T-helper 2 cell (primary cell): ENCODE data around the gene FYN.

Source experiments
- DNase-seq, 5 experiments: peaks; one replicate each; pipeline versions ENCODE4 v3.0.0 to v3.0.0-alpha.2; 2012 to 2022

FYN gene

DNA sequence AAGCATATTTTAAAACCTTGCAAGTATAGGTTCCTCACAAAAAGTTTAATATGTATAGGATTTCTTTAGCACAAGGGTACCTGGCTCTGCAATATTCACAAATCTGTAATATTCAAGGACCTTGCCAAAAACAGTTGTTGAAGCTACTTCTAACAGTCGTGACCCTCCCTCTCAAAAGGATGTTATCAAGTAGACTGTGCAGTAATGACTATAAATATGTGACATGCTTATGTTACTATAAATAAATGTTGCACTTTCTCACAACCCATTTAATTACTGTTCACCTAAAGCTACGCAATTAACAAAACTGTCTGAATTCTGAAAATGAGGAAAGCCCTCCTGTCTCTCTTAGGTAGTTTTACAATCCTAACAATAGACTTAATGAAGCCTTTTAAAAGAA lies 41.8 kb downstream of the FYN start:
- DNase-seq, result no peak

DNA sequence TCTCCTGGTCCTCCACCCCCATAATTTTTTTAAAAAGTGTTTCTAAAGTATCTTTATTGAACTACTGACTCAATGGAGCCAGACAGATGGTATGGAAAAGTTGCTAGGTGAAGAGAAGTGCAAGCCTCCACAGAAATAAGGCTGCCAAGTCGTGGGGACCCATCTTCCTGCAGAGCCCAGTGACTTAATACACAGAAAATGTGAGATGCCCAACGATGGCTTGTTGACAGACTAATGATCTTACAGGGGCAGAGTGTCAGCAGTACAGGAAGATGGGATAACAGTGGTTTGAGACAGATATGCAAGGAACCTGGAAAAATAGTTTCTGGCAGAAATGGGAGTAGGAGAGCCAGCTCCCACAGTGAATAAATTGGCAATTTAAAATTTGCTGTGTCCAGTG lies 43.3 kb downstream of the FYN start:
- DNase-seq, result no peak

DNA sequence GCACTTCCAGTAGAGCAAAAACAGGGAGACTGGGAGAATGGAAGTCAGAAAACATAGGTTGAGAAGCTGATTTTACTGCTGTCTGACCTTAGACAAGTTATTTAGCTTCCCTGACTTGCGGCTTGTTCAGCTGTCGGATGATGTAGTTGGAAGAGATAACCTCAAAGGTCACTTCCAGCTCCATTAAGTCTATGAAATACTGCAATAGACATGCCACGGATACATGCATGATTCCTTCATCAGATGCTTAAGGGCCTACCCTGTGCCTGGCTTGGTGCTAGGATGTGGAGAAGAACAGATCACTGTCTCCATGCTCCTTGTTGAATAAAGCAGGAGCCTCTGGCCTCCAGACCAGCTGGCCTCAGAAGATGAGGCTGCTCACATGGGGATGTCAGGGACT lies 43.7 kb downstream of the FYN start:
- no peak for DNase-seq

DNA sequence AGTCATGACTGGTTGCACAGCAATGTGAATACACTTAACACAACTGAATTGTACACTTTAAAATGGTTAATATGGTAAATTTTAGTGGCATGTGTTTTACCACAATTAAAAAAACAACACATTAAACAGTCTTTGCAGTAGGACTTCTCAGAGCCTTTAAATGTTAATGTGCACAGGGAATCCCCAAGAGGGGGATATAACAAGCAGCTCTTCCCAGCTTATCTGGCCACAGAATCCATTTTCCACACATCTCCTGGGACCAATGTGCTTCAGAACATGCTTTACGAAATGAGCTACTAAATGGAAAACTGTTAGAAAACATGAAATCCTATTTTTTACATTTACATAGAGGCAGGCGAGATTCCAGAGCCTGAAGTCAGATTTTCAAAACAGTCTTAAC lies 44.4 kb downstream of the FYN start:
- no peak for DNase-seq

DNA sequence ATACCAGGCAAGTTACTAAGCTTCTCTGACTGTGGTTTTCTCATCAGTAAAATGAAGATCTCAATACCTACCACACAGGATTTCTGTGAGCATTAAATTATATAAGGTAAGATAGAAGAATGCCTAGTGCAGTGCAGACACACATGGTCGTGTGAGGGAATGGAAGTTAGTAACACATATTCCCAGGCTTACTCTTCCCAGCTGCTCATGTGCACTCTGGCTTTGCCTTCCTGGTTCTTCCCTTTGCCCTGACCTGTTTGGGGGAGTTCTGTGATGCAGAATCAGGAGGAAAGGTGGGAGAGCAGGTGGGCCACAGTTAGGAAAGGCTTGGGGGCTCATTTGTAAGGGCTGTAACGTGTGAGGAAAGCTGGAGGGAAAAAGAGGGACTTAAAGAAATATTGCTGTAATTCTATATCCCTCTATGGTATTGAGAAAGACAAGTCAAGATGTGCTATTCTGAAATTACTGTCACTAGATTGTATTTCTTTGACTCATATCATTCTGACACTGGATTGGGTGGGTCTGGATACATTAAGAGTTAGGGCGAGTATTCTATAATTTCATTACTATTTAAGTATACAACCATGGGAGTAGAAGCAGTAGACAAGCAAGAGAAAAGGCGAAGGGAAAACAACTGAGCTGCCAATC lies 47.7 kb downstream of the FYN start:
- no peak for DNase-seq

DNA sequence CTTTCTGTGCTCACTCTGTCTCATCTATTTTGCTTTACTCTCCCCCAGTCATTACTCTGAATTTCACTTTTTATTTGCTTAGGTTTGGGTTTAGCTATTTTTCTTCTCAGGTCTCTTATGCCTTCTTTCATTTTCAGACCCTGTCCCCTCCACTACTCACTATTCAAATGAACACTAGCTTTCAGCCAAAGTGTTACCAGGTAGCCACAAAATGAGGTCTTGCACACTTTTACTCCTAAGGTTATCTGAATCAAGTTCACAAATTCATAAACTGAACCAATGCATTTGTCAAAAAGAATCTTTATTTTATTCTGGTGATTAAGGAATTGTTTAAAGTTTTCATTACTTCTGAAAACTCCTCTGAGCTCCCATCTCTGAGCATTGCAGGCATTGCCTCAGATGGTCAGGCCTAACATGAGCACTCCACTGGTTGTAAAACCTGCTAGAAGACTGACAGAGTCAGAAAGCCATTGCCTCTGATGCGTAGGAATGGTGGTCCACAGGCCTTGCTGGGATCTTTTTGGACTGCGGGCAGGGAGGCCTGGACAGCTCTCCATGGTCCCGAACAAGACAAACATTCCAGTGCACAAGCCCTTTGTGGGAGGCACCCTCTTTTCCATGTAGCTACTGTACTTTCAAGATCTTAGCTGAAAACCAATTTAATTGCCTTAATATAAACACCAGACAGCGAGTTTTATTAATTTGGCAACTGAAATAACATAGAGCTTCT lies 48.5 kb downstream of the FYN start:
- DNase-seq, result peak in 1 of 5 experiments; percentile 62

DNA sequence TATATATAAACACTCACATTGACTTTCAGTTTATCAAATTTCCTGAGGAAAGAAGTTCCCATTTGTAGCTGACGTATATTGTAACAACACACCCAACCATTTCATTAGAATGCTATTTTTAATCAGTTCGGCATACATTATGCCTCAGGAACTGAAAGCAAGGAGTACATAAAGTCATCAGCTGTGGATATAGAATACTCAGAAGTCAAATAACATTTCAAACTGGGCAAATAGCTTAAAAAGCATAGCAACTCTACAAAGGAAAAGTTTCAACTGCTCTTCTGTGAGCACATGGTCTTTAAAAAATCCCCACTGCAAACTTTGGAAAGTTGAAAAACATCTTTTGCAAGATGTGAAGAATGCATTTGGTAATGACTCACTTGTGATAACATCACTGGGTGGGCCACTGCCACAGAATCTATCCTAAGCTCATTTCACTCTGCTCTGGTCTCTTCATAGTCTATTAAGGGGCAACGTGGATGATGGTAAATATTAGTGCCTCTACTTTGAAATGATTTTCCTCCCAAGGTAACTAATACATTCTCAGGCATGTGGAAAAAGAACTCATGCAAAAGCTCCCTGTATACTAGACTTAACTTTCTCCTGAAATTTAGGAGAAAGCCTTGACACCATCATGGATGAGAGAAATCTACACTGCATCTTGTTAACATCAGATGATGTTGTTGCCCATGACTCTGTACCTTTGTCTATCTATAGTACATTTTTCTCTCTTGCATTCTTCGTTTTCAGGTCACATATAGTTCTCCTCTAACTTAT lies 49.2 kb downstream of the FYN start:
- DNase-seq, result peak in 1 of 5 experiments; percentile 59

DNA sequence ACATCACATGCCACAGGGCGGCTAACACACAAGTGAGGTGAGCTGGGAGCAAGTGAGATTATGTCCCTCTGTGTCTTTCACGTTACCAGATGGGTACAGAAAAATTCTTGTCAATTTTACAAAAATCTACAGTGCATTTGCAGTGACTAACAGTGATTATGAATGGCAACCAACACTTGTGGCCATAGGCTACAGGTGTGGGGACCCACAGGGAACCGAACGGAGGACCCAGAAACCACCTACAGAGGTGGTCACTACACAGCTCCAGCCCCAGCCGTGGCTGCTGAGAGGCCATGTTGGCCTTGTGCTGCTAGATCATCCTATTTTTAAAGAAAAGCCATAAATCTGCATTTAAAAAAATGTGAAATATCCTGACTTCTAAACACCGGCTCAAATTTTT lies 50.2 kb downstream of the FYN start:
- DNase-seq, result no peak

DNA sequence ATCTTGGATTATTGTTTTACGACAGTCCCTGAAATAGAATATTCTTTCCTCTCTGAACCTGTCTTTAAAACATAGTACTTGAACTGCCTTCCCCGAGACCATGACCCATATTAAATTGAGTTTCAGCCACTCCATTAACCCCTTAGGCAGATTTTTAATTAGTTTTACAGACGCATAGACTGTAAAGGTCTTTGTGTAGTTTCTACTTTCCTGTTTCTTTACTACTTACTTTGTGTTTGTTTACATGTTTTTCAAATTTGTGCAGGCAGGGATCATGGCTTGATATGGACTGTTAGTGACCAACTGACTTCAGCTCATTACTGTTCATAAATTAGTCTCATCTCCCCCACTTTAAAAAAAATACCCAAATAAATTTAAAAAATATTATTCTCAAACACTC lies 53.8 kb downstream of the FYN start:
- no peak for DNase-seq

DNA sequence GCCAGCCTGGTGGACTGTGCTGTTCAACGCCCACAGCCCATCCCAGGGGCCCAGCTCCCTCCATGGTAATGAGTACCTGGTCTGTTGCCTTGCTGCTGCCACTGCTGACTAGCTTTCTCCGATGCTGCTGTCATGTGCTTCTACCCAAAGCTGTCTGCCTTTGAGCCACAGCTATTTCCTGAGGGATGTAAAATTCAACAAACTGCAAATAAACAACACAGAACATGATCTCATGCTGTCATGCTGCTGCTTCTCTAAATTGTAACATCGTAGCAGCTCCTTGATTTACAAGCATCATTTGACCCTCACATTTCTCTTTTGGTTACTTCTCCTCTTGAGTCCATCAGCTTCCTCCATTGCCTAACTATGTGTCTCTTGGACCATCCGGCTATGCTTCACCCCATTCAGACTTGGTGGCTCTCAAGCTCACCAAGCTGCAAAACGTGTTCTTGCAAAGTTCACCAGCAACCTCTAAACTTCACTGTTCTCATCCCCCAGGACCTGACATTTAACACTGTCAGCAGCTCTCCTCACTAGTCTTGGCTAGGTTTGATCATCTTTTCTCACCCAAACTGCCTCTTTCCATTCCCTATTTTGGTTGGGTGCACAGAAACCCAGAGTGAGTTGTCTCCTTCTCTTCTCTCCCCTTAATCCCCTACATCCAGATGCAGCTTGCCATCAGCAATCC lies 54.6 kb downstream of the FYN start:
- DNase-seq, result no peak

DNA sequence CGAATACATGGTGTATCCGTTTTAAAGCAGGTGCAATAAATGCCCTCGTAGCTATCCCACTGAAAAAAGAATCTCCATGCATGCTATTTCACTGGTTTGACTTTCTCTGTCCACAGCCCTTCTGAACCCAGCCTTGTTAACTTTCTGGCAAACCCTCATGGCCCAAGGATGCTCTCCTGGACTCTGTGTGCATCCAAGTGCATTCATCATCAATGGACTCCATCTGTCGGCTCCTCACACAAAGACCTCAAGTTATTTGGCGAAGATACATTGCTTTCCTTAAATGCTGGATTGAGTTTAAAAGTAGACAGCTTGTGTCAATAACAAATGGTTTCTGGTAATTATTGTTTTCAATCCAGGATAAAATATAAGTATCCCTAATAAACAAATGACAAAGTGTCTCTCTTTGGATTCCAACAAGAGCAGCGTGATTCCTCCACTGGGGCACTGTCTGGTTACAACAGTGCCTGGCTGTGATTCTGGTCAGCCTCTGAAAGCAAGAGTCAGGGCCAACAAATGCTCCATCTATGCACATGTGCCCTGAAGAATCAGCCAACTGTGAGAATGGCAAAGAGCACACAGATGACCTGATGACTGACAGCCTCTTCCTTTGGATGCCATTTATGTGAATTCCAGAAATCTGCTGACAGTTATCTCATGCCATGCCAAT lies 55.7 kb downstream of the FYN start:
- no peak for DNase-seq

DNA sequence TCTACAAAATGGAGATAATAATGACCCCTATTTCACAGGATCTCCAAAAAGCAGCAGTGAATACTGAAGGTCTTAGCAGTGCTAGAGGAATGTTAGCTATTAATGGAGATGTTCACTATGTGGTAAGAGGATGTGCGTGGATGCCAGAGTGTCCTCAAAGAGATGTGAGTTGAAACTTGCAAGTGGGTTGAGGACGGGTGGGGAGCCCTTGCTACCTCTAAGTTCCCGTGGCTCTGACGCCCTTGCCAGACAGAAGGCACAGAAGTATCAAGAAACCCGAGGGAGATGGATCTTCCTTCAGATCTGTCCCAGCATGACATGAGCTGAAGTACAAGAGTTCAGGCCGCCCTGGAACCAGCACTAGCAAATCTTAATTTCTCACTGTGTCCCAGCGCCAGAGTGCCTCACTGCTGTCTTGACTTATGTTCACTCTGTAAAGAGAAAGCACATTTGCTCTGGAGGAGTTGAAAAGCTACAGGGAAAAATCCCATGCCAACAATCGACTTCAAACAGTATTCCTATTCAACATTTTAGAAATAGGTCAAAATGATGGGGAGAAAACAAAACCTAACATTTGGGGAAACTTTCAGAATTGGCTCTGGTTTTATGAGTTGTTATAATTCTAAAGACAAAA lies 59.5 kb downstream of the FYN start:
- DNase-seq, result no peak

DNA sequence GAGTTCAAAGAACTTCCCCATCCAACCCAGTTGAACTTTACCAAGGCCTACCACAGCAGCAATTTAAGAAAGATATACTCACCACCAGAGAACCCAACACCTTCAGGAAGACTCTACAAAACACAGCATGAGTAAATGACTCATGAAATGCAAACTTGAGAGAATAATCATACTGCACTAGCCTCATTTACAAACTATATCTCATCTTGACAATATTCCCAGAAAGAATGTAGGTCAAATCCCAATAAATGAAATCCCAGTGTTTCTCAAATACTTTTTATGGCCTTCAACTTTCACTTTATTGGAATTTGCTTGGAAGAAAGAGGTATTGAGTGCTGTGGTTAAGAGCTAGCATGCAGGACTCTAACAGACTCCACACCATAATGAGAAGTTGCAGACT lies 60.0 kb downstream of the FYN start:
- peak in 1 of 5 experiments; percentile 64 for DNase-seq

DNA sequence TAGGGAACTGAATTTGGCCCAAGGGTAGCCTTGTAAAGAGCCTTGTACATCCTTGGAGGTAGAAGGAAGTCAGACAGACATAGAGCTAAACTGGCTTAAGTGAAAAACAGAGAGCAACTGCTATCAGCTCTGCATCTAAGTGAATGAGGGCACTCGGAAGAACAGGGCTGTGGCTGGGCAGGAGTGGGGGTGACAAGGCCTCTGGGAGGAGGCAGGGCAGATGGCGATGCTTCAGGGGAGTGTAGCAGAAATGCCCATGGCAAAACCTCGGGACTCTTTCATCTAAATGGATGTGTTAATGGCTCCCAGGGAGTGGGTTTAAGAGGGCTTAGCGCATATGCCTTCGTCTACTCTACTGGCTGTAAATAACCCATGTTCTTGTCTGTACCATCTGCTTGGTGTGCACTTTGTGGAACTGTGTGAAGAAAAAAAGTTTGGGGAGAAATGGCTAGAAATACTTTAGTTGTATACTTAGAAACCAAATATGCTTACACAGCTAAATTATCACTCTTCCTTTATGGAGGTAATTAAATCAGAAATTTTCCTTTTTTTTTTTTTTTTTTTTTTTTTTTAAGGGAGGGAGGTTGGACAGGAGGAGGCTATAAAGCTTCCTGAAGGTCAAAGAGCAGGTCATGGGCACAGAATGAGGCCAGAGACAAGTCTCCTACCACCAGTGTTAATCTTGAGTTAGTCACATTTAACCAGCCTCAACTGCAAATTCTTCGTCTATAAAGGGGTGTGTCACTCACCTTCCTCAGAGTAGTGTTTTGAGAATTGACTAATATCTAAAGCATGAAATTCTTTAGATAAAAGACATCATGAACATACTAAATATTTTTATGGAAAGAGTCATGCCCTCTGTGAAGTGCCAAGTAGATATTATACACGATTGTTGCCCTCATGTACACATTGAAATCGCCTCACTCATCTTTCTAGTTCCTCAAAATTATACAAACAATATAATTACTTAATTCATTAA lies 60.9 kb downstream of the FYN start:
- peak in 1 of 5 experiments; percentile 59 for DNase-seq

DNA sequence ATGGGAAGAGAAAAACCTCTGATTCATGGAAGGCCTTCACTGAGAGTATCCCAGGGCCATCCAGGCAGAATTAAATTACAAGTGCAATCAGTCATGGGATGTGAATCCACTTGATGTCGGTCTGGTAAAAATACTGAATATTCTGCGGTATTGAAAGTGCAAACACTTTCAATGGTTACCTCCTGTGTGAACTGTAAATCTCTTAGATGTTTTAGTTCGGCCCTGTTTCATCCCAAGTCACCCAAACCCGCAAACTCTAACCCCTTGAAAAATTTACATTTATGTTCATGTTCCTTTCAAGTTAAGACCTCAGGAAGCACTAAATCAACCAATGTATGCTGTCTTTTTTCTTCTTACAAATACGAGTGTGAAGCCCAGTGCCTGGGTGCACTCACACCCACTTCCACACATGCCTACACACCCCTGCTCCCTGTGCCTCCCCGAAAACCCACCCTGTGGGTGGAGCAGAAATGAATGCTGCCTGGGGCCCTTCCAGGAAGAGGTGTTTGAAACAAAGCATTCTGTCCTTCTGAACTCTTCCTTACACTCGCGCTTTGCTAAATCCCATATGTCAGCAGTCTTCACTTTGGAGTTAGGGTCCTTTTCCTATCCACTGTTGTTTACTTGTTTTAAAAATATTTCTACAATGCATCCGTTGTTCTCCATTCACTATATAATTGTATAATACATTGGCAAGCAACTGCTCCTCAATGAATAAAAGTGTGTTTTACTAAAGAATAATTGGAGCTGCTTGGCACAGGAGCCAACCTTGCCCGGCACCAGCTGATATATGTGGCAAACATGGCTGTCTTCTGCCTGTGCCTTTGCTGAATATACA lies 62.7 kb downstream of the FYN start:
- peak in 2 of 5 experiments; percentile 38 to 48 for DNase-seq

DNA sequence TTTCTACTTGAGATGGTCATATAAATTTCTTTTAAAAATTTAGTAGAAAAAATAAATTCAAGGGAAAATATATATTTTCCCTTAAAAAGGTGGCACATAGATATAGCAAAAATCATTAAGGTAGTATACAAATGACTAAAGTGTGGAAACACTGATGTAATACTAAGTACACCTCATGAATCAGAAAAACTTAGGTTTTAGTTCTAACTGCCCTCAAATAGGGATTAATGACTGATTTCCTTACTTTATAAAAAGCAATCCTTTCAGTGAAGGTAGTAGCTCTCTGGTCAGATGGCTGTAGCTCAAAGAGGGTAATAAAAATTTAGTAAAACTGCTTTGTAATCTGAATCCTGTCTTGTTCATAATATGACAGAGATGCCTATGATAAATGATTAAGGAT lies 63.5 kb downstream of the FYN start:
- no peak for DNase-seq

DNA sequence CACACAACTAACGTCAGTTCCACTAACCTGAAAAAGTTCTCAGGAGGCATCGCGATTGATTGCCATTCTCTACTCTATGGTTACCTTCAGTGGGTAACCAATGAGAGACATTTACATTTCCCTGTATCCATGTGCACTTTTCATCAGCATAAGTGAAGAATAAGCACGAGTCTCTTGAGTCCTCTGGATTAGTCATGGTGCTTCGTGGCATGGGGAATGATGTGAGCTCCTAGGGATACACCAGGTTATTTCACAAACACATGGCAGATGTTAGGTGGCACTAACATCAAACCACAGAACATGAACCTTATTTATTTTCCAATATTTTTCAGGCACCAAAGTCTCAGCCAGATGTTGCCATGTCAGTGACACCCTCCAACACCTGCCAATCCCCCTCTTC lies 64.0 kb downstream of the FYN start:
- no peak for DNase-seq

DNA sequence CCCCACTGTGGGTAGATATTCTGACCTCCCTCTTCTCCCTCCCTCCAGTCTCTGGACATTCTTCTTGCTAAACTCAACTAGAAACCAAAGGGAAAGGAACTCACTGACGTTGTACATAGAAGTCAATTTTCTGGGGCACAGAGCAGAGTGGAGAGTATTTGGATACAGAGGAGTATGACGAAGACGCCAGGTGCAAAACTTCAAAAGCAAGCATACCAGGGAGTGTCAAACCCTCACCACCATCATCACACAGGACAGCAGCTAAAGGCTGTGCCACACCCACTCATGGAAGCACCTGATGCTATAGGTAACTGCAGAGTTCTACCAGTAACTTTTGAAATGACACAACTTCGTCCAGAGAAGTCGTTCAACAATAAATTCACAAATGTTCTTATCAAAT lies 64.8 kb downstream of the FYN start:
- no peak for DNase-seq

DNA sequence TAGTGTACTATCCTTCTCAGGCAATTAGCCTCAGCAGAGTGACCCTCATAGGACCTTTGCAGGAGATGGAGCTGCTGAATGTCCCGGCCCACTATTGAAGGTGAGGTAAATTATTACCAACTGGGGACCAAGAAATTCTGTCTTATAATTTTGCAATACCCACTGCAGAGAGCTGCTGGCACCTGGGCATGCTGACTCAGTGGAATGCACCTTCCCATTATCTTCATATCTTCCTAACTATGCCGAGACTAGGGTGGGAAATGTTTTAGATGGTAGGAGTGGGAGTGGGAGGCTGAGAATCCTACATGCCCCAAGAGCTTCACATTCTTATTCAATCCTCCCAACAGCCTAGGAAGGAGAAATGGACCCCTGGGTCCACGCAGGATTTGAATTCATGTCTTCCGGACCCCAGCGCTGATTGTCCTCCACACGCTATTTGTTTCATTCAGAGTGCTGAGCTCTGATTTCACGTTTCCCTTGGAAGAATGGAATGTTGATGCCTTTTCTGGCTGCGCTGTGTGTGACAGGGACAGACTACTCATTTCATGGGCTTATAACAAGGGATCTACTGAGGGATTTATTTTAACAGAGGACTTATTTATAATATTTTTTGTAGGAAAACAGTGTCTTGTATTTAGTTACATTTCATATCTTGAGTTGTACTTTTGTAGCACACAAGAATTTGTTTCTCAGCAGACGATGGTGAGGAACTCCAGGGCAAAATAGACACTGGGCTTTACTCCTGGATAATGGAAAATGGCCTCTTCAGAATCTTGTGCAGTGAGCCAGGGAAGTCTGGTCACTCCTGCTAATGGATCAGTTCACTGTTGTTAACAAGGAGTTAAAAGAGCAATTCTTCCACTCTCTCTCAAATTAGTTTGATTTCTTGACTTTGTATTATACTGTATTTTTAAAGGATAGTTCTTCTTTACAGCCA lies 66.4 kb downstream of the FYN start:
- DNase-seq, result no peak
